Measurements from ENCODE around the gene TSPYL1. TPM values are rescaled to one million over a fixed set of nuclear protein-coding genes. Genes with fewer than 3 reads are reported as not detected.
A peak's percentile ranks its signal among the peaks of the same experiment; 100 is the strongest.

The TSPYL1 gene
- total and polyA plus RNA-seq, 9 of the 15 experiments (the other 6 are each of a cell fraction or from before 2014, with no cell fraction given), result 23.1 to 56.8 (median 37.9) TPM

DNA sequence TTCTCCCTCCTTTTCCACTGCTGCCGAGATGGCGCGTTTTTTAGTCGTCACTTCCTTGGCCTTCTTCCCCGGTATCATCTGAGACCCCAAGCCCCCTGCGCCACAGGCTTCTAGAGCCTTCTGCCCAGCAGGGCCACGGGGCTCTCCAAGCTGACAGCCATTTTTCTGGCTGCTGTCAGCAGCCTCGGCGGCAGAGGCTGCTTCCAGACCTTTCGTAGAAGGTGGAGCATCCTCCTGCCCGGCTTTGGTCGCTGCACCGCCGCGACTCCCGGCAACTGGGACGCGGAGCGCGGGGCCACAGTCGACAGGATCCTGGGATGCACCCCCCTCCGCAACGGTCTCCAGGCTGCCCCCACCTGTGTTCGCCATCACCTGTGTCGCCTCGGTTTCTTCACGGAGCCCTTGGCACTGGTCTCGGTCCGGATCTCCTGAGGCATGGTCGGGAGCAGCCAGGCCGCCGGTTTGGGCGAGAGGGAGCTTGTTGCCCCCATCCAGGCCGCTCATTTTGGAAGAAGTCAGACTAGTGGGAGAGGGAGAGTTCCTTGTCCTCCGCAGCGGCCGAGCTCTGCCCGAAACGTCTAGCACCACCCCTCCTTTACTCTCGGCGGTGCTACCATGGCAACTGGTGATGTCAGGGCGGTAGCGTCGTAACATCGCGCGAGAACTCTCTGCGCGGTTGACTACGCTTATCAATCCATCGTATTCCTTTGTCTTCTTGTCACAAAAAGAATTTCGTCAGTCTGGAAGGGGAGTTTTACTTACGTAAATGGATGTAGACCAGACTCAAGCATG is 26.0 kb downstream of the TSPYL1 start, which contains the start of gene TSPYL4 (continued):
- TF ChIP-seq ZNF57 (CRISPR knock-in tag; IDR thresholded peaks at IDR 0.05), result no peak
- no peak; the same call in 1 of the 2 replicates for TF ChIP-seq EP400 (IDR thresholded peaks at IDR 0.05)
- TF ChIP-seq NCOA1 (IDR thresholded peaks at IDR 0.05; ENCODE audit: low read depth), result no peak
- TF ChIP-seq, protein P1, sequence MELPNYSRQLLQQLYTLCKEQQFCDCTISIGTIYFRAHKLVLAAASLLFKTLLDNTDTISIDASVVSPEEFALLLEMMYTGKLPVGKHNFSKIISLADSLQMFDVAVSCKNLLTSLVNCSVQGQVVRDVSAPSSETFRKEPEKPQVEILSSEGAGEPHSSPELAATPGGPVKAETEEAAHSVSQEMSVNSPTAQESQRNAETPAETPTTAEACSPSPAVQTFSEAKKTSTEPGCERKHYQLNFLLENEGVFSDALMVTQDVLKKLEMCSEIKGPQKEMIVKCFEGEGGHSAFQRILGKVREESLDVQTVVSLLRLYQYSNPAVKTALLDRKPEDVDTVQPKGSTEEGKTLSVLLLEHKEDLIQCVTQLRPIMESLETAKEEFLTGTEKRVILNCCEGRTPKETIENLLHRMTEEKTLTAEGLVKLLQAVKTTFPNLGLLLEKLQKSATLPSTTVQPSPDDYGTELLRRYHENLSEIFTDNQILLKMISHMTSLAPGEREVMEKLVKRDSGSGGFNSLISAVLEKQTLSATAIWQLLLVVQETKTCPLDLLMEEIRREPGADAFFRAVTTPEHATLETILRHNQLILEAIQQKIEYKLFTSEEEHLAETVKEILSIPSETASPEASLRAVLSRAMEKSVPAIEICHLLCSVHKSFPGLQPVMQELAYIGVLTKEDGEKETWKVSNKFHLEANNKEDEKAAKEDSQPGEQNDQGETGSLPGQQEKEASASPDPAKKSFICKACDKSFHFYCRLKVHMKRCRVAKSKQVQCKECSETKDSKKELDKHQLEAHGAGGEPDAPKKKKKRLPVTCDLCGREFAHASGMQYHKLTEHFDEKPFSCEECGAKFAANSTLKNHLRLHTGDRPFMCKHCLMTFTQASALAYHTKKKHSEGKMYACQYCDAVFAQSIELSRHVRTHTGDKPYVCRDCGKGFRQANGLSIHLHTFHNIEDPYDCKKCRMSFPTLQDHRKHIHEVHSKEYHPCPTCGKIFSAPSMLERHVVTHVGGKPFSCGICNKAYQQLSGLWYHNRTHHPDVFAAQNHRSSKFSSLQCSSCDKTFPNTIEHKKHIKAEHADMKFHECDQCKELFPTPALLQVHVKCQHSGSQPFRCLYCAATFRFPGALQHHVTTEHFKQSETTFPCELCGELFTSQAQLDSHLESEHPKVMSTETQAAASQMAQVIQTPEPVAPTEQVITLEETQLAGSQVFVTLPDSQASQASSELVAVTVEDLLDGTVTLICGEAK (IDR thresholded peaks at IDR 0.05), result peak; percentile 76
- TF ChIP-seq, protein P1 (CRISPR knock-in tag; IDR thresholded peaks at IDR 0.05), result no peak
- no peak for TF ChIP-seq PPARD (CRISPR knock-in tag; IDR thresholded peaks at IDR 0.05)
- no peak for TF ChIP-seq ZZZ3 (IDR thresholded peaks at IDR 0.05)
- no peak for TF ChIP-seq SAFB2 (IDR thresholded peaks at IDR 0.05; ENCODE audit: borderline replicate concordance, low read depth, low read length, severe bottlenecking)
- TF ChIP-seq MECOM (CRISPR knock-in tag; IDR thresholded peaks at IDR 0.05), result no peak
- 0 out of 2 replicates have a peak, but pooled peaks have one; percentile 30 for TF ChIP-seq ZNF12 (CRISPR knock-in tag; IDR thresholded peaks at IDR 0.05)
- TF ChIP-seq, protein P2, sequence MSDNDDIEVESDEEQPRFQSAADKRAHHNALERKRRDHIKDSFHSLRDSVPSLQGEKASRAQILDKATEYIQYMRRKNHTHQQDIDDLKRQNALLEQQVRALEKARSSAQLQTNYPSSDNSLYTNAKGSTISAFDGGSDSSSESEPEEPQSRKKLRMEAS (CRISPR knock-in tag; IDR thresholded peaks at IDR 0.05), result peak; percentile 56; the same call in 1 of the 2 replicates
- peak; percentile 94 for TF ChIP-seq MTA1 (IDR thresholded peaks at IDR 0.05; ENCODE audit: borderline replicate concordance)
- peak; percentile 82; the same call in 1 of the 2 replicates for TF ChIP-seq NFRKB (IDR thresholded peaks at IDR 0.05; ENCODE audit: low read depth)
- TF ChIP-seq NFXL1 (CRISPR knock-in tag; IDR thresholded peaks at IDR 0.05), result no peak
- no peak for TF ChIP-seq SMC3 (conservative IDR thresholded peaks at IDR 0.05; ENCODE audit: insufficient read depth, low read depth, low read length)
- TF ChIP-seq RBM14 (IDR thresholded peaks at IDR 0.05; ENCODE audit: borderline replicate concordance, insufficient read depth, low read depth, low read length), result no peak
- no peak for TF ChIP-seq ZNF354B (CRISPR knock-in tag; IDR thresholded peaks at IDR 0.05)
- no peak; the same call in 1 of the 2 replicates for TF ChIP-seq HCFC1 (IDR thresholded peaks at IDR 0.05; ENCODE audit: low read depth, low read length)
- TF ChIP-seq CREB1 (IDR thresholded peaks at IDR 0.05), result peak; percentile 88
- peak; percentile 85 for TF ChIP-seq CREB1 (CRISPR knock-in tag; IDR thresholded peaks at IDR 0.05)
- TF ChIP-seq ZNF76 (CRISPR knock-in tag; IDR thresholded peaks at IDR 0.05; ENCODE audit: borderline replicate concordance), result no peak
- peak; percentile 10; the same call in 1 of the 2 replicates for TF ChIP-seq ELF2 (CRISPR knock-in tag; IDR thresholded peaks at IDR 0.05)

Measured in K562 (cell line).